GM18507 (cell line): Measurements from ENCODE around the gene CPA3.

ENCODE experiments used
- DNase-seq: peaks from one replicate; pipeline ENCODE4 v3.0.0; 2011; ENCODE audit warnings: low read depth; ENCODE audit not compliant: insufficient read length; ENCODE audit errors: extremely low spot score
- FAIRE-seq: peaks from 2 replicates; lab custom pipeline; 2011; peaks lifted over from hg19 to GRCh38; lab: Jason Lieb, UNC

Gene CPA3

GRCh38 chr3:148854061-148854460, 11.0 kb upstream of the CPA3 start:
- DNase-seq (no peak), FAIRE-seq (no peak)

GRCh38 chr3:148856384-148856783, 8.7 kb upstream of the CPA3 start:
- FAIRE-seq (no peak), DNase-seq (no peak)

DNA sequence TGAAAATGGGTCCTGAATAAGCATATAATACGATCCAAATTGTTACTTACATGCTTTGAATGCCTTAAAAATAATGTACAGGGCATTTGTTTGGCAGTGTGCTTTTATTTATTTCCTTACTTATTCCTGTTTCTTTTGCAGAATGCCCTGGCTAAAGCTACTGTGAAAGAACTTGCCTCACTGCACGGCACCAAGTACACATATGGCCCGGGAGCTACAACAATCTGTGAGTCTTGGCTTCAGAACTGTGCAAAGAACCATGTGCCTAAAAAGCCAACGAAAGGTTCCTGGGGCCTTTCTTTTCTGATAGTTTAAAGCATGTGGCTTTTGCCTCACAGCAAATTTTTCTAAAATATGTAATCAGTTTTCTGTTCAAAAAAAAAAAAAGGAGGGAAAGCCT, 7.8 kb upstream of the CPA3 start:
- FAIRE-seq = no peak

DNA sequence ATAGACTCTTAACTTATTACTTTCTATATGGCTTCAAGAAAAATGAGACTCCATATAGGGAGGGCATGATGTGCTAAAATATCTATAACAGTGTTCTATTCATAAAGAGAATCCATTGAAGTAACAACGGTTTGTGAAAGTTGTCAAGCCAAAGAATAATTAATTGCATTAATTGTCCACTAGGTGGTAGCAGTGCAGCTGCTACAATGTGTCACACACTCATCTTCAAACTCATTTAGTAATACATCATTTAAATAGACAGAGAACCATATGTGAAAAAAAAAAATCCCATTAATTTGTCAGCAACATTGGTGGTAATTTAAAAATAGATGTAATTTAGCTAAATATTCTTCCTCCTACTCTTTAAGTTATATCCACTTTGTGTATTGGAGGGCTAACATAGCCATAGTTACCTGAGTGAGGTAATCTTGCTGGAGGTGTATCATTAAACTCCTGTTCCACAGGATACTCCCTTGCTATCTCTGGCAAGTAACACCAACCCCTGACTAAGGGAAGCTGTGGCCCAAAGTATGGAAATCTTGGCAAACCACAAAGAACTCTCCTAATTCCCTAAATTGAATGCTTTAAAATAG, 3.7 kb upstream of the CPA3 start:
- FAIRE-seq = peak; percentile 86
- peak; percentile 7 for DNase-seq

More for the DNA sequence above, 7.8 kb upstream of the CPA3 start:
- DNase-seq = no peak

DNA sequence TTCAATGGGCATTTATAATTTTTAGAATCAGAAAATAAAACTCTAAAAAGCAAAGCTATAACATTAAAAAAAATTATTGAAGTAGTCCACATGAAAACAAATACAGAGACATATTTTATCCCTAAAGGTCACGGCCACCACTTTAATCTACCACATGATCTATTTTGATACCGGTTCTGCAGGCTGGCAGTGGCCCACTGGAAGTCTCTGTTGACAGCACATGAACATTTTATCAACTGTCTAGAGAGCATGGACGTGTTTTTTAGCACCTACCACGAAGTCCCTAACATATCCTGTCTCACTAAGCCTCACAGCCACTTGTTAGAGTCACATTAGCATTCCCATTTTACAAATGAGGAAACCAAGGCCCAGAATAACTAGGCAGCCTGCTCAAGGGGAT, 1.8 kb upstream of the CPA3 start:
- no peak for DNase-seq
- FAIRE-seq = no peak

GRCh38 chr3:148863814-148864213, 1.3 kb upstream of the CPA3 start:
- no peak for FAIRE-seq

GRCh38 chr3:148866261-148866660, 1.2 kb downstream of the CPA3 start:
- no peak for FAIRE-seq
- no peak for DNase-seq

More at GRCh38 chr3:148863814-148864213, 1.3 kb upstream of the CPA3 start:
- no peak for DNase-seq

DNA sequence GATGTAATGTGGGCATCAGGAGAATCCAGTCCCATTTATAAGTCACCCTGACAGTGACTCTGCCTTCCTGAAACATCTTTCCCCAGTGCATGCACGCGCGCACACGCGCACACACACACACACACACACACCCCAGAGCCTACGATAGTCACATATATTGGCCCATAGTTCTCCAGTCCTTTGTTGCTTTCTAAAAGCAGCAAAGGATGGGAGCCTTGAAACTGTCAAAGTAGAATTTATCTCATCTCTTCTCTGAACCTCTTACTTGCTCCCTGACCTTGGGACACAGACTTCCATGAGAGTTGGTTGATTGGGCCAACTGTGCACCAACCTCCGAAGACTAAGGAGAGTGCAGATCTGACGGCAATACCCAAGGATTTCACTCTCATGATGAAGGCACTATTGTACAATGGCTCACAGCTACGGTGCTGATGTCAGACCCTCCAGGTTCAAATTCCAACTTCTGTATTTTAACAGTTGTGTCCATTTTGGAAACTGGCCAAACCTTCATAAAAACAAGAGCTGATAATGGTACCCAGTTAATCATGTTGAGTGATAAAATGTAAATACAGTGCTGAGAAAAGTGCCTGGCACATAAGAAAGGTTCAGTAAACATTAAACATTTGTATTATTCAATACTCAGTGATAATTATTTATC, 8.3 kb downstream of the CPA3 start:
- FAIRE-seq = no peak
- no peak for DNase-seq

GRCh38 chr3:148873977-148874376, 8.9 kb downstream of the CPA3 start:
- no peak for FAIRE-seq
- no peak for DNase-seq

DNA sequence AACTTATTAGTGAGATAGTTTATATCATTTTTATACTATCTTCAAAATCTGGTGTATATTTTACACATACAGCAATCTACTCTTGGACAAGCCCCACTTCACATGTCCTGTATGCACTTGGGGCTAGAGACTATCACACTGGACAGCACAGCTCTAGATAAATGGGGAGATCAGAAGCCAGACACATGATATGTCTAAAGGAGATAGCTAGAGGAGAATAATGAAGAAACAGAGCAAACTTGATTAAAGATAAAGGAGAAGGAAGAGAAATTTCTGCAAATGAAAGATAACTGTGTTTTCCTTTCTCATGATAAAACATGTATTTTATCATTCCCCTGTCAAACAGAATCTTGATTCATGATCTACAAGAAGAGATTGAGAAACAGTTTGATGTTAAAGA, 13.0 kb downstream of the CPA3 start:
- FAIRE-seq (no peak), DNase-seq (no peak)

DNA sequence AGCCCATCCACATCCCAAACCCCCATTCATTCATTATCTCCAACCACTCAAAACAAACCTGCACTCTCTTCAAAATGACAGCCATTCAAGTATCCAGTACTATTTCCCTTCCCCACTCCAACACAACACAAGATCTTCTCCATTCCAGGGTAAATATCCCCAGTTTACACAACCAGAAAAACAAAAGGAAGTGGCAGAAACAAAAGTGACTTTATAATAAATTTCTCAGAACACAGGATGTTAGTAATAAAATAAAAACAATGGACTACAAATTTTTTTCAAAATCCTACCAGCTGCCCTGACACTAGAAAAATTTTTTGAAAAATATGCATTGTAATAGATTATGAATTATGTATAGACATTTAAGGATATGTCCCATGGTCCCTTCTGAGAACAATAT, 14.2 kb downstream of the CPA3 start:
- DNase-seq = no peak
- no peak for FAIRE-seq

- FAIRE-seq = no peak
Observed at GRCh38 chr3:148880681-148881080, 15.6 kb downstream of the CPA3 start.

GRCh38 chr3:148881286-148881685, 16.2 kb downstream of the CPA3 start:
- no peak for DNase-seq
- FAIRE-seq = no peak

More at GRCh38 chr3:148880681-148881080, 15.6 kb downstream of the CPA3 start:
- no peak for DNase-seq

- no peak for FAIRE-seq
- no peak for DNase-seq
Observed at GRCh38 chr3:148882288-148882687, 17.2 kb downstream of the CPA3 start.

GRCh38 chr3:148883163-148883562, 18.1 kb downstream of the CPA3 start:
- DNase-seq = no peak

DNA sequence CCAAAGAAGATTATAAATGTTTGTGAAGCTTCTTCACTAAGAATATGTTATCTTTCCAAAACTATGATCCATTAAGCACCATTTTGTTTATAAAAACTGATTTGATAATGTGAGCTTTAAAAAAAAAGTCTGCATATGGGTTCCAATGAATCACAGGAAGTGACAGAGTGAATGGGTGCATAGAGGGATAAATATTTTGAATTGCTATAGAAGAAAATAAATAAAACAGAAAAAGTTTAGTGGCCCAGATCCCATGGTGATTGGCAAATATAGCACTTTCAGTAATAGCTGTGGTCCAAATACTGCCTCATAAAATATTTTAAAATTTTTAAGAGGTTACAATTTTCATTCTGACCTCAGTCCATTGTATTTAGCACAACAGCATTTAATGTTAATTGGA, 19.2 kb downstream of the CPA3 start:
- DNase-seq (no peak), FAIRE-seq (no peak)

More at GRCh38 chr3:148883163-148883562, 18.1 kb downstream of the CPA3 start:
- no peak for FAIRE-seq

DNA sequence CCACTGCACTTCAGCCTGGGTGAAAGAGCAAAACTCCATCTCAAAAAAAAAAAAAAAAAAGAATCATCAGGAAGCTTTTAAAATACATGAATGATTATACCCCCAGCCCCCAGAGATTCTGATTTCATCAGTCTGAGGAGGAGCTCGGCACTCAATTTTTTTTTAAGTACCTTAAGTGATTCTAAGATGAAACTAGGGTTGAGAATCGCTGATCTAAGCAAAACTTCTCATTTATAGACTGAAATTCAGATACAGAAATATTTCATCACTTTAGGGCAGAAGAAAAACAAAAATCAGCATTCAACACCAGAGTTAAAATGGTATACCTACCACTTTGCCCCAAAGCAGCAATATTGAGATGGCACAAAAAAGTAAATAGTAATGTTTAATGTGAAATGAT, 24.7 kb downstream of the CPA3 start:
- FAIRE-seq (no peak), DNase-seq (no peak)

- FAIRE-seq (no peak), DNase-seq (no peak)
Observed at GRCh38 chr3:148896062-148896461, 31.0 kb downstream of the CPA3 start.

DNA sequence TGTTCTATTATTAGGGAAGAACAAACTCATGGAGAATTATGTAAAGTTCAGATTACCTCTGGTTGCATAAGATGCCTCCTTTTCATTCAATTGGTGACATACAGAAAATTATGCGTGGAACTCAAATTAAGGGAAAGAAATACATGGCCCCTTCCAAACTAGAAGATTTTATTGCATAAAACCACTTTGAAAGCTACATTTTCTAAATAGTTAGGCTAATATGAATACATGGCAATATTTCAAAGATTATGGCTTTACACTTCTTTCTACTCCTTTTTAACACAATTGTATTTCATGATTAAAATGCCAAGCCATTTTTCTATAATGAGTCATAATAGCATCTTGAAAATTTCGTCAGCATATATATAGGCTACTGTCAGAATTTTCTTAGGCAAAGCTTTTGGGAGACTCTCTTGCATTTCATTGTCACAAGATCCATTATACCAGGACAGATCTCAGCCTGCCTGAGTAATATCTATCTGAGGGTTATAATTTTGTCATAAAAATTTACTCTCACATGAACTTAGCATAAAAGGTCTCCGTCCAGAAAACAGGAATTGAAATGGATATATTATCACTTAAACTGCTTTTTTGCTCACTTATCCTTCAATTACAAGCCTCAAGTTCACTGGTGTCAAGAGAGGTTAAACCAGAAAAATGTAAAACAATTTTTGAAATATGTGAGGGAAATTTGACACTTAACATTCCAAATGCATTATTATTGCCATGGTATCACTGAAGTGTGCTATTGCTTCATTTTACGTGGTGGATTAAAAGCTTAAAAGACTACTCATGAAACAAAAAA, 37.1 kb downstream of the CPA3 start:
- no peak for DNase-seq
- no peak for FAIRE-seq

- FAIRE-seq (no peak), DNase-seq (no peak)
Observed at GRCh38 chr3:148903022-148903442, 37.9 kb downstream of the CPA3 start.

GRCh38 chr3:148903941-148904340, 38.8 kb downstream of the CPA3 start:
- DNase-seq (no peak), FAIRE-seq (no peak)
